A549 (cell line): ENCODE measurements around the gene PES1. TPM values are rescaled to one million over a fixed set of nuclear protein-coding genes. Genes with fewer than 3 reads are reported as not detected.

Experiments
- ATAC-seq, 2 experiments: fragments of 200-7000 bp in 1 of 2; fragments of >200 bp in 1 of 2; cut with Nextera tagmentation in 1 of 2; cut with Tn5 transposase in 1 of 2; 3 replicates each; pipeline versions ENCODE4 v1.8.0 to v1.9.1; 2018 to 2020; ENCODE audit warnings: mild to moderate bottlenecking in 1 of 2, moderate library complexity in 1 of 2
- CTCF ChIA-PET: fragments of 300-600 bp; sonication (Branson Sonifier 250); formaldehyde crosslinking; extraction: SDS; loops from one replicate; lab custom pipeline; 2021; ENCODE audit warnings: antibody characterized with exemption, inconsistent platforms; lab: Yijun Ruan, JAX
- POLR2A ChIA-PET: fragments of 350-600 bp; formaldehyde crosslinking; extraction: SDS; loops from one replicate; lab custom pipeline; 2021; ENCODE audit warnings: antibody characterized with exemption, inconsistent platforms; lab: Yijun Ruan, JAX
- DNase-seq, 2 experiments: peaks; one replicate each; pipeline versions ENCODE4 v3.0.0 to v3.0.0-alpha.2; 2011 to 2016; ENCODE audit warnings: low read depth in 1 of 2, low spot score in 1 of 2
- FAIRE-seq: peaks from 2 replicates; lab custom pipeline; 2011; peaks lifted over from hg19 to GRCh38; lab: Jason Lieb, UNC
- H3K27ac ChIP-seq, 2 experiments: fragments of >200 bp; sonication (Bioruptor Twin); formaldehyde crosslinking; 3 replicates each; pipeline ENCODE4 v1.5.1; 2016 to 2017
- H3K4me1 ChIP-seq: fragments of >200 bp; sonication (Bioruptor Twin); formaldehyde crosslinking; 3 replicates; pipeline ENCODE4 v1.6.1; 2016
- H3K4me2 ChIP-seq: fragments of >200 bp; sonication (Bioruptor Twin); formaldehyde crosslinking; 3 replicates; pipeline ENCODE4 v1.6.1; 2016
- H3K4me3 ChIP-seq: fragments of >200 bp; sonication (Bioruptor Twin); formaldehyde crosslinking; 3 replicates; pipeline ENCODE4 v1.5.1; 2016
- H3K9me3 ChIP-seq: fragments of >200 bp; sonication (Bioruptor Twin); formaldehyde crosslinking; 3 replicates; pipeline ENCODE4 v1.6.1; 2016
- BHLHE40 ChIP-seq: IDR thresholded peaks from 2 replicates; pipeline ENCODE4 v1.6.1; 2012; ENCODE audit warnings: low read depth, low read length, inconsistent platforms
- CBX2 ChIP-seq: fragments of 200-600 bp; sonication (generic); IDR thresholded peaks from 2 replicates; pipeline ENCODE4 v1.6.1; 2016; ENCODE audit warnings: low read depth, mild to moderate bottlenecking, borderline replicate concordance
- CBX8 ChIP-seq: fragments of 200-600 bp; sonication (generic); IDR thresholded peaks from 2 replicates; pipeline ENCODE4 v1.6.1; 2016
- EHF ChIP-seq: fragments of 250-450 bp; sonication (Bioruptor Pico); IDR thresholded peaks from 2 replicates; pipeline ENCODE4 v1.5.0; 2020; ENCODE audit warnings: mild to moderate bottlenecking
- EHMT2 ChIP-seq: fragments of 200-600 bp; sonication (generic); IDR thresholded peaks from 2 replicates; pipeline ENCODE4 v1.6.1; 2016; ENCODE audit warnings: antibody characterized with exemption, low read depth, mild to moderate bottlenecking, moderate library complexity
- EP300 ChIP-seq, 2 experiments: fragments of >200 bp; sonication (Bioruptor Twin); formaldehyde crosslinking; IDR thresholded peaks; 2 replicates in 1 of 2; 3 replicates in 1 of 2; pipeline ENCODE4 v1.6.1; 2016 to 2017
- HEYL ChIP-seq: fragments of 250-450 bp; sonication (Bioruptor Pico); IDR thresholded peaks from 2 replicates; pipeline ENCODE4 v1.8.0; 2021; ENCODE audit warnings: mild to moderate bottlenecking, moderate library complexity
- HOXA7 ChIP-seq: fragments of 250-450 bp; sonication (Bioruptor Pico); IDR thresholded peaks from 2 replicates; pipeline ENCODE4 v1.5.0; 2020; ENCODE audit warnings: mild to moderate bottlenecking, moderate library complexity
- JUN ChIP-seq, 2 experiments: fragments of >200 bp; sonication (Bioruptor Twin); formaldehyde crosslinking; IDR thresholded peaks; 2 replicates in 1 of 2; 3 replicates in 1 of 2; pipeline ENCODE4 v1.6.1; 2016 to 2017
- JUNB ChIP-seq: fragments of >200 bp; sonication (Bioruptor Twin); formaldehyde crosslinking; IDR thresholded peaks from 2 replicates; pipeline ENCODE4 v1.6.1; 2016
- MAFK ChIP-seq: fragments of 450-650 bp; IDR thresholded peaks from 2 replicates; pipeline ENCODE4 v1.6.1; 2014; ENCODE audit not compliant: partially characterized antibody
- MAZ ChIP-seq: fragments of 150-350 bp; IDR thresholded peaks from 2 replicates; pipeline ENCODE4 v1.6.1; 2014; ENCODE audit warnings: antibody characterized with exemption, low read depth, low read length, borderline replicate concordance
- MYC ChIP-seq: IDR thresholded peaks from 2 replicates; pipeline ENCODE4 v1.6.1; 2012; ENCODE audit warnings: mild to moderate bottlenecking, inconsistent platforms, low read length, improper control_type of control experiment, borderline replicate concordance
- NR3C1 ChIP-seq: fragments of >200 bp; sonication (Bioruptor Twin); formaldehyde crosslinking; IDR thresholded peaks from 3 replicates; pipeline ENCODE4 v1.6.1; 2017
- POLR2AphosphoS2 ChIP-seq: conservative IDR thresholded peaks from 2 replicates; pipeline ENCODE4 v1.6.1; 2012; ENCODE audit warnings: low read length, improper control_type of control experiment, inconsistent platforms
- RFX5 ChIP-seq: fragments of 450-650 bp; IDR thresholded peaks from 2 replicates; pipeline ENCODE4 v1.7.1; 2014; ENCODE audit warnings: antibody characterized with exemption, mild to moderate bottlenecking, moderate library complexity
- SREBF2 ChIP-seq: fragments of 450-650 bp; IDR thresholded peaks from 2 replicates; pipeline ENCODE4 v1.6.1; 2014; ENCODE audit warnings: mild to moderate bottlenecking, moderate library complexity
- ZFP36 ChIP-seq: fragments of 450-650 bp; IDR thresholded peaks from 2 replicates; pipeline ENCODE4 v1.6.1; 2014; ENCODE audit warnings: borderline replicate concordance; ENCODE audit not compliant: partially characterized antibody
- ZNF302 ChIP-seq: fragments of 250-450 bp; sonication (Bioruptor Pico); IDR thresholded peaks from 2 replicates; pipeline ENCODE4 v1.9.0; 2021; ENCODE audit warnings: inconsistent platforms, mild to moderate bottlenecking, moderate library complexity
- WGBS: methylation state at CpG from one replicate; pipeline ENCODE4 v1.1.6; 2017; ENCODE audit errors: missing lambda C conversion rate; 5-methylcytosine and 5-hydroxymethylcytosine counted together
- polyA plus RNA-seq, 4 experiments: library from polyadenylated mRNA; depleted of rRNA in 3 of 4; stranded (reverse); fragments of >200 nt; fragmentation: RNase III in 1 of 4; extraction: RNeasy Plus Mini Kit Qiagen cat#74134 plus additional on column Dnase treatment in 1 of 4; gene quantifications; 2 replicates in 3 of 4; 3 replicates in 1 of 4; pipeline ENCODE4 v1.2.3, GENCODE V29; 2011 to 2017
- TF ChIP-seq, protein P1 (sequence below): fragments of 250-450 bp; sonication (Bioruptor Pico); IDR thresholded peaks from 2 replicates; pipeline ENCODE4 v1.5.0; 2020; ENCODE audit warnings: low read depth, mild to moderate bottlenecking, moderate library complexity
- TF ChIP-seq, protein P2 (sequence below): fragments of >200 bp; sonication (Bioruptor Twin); formaldehyde crosslinking; IDR thresholded peaks from 2 replicates; pipeline ENCODE4 v1.6.1; 2016
- TF ChIP-seq, protein P3 (sequence below): IDR thresholded peaks from 2 replicates; pipeline ENCODE4 v1.6.1; 2012
- TF ChIP-seq, protein P4 (sequence below): fragments of >200 bp; sonication (Bioruptor Twin); formaldehyde crosslinking; IDR thresholded peaks from 3 replicates; pipeline ENCODE4 v1.5.1; 2016

The PES1 gene
- polyA plus RNA-seq, 2 of the 4 experiments (the other 2 are of a cell fraction): 107 to 111 TPM

DNA sequence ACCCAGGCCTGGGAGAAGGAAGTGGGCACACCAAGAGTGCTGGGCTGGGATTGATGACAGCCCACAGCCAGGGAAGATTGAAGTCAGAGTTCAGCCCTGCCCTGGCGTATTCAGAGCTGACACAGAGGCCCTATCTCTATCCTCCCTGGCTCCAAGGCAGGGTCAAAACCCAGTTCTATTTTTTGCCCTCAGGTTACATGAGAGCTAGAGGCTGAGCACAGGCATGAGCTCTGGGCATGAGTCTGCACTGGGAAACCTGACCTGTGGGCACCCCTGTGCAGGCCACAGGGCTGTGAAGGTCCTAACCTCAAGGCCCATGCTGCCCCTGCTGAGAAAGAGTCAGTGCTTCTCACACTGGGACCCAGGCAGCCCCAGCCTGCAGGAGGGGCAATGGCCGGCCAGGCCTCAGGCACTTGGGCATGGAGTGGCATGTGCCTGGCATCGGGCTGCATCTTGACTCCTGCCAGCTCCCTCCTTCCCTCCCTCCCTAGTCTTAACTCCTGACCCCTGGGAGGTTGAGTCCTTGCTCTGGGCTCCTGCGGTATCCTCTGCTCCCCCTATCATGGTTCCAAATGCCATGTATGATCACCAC is 49.2 kb upstream of the PES1 start:
- TF ChIP-seq EP300 (IDR thresholded peaks at IDR 0.05) (no peak), JUNB (no peak), BHLHE40 (no peak), ZFP36 (no peak), HEYL (CRISPR knock-in tag) (no peak), POLR2AphosphoS2 (no peak), SREBF2 (no peak), CBX2 (no peak), RFX5 (no peak), JUN (IDR thresholded peaks at IDR 0.05) (no peak), HOXA7 (no peak), CBX8 (no peak)
- TF ChIP-seq, protein P1, sequence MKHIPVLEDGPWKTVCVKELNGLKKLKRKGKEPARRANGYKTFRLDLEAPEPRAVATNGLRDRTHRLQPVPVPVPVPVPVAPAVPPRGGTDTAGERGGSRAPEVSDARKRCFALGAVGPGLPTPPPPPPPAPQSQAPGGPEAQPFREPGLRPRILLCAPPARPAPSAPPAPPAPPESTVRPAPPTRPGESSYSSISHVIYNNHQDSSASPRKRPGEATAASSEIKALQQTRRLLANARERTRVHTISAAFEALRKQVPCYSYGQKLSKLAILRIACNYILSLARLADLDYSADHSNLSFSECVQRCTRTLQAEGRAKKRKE (CRISPR knock-in tag): no peak
- TF ChIP-seq, protein P2, sequence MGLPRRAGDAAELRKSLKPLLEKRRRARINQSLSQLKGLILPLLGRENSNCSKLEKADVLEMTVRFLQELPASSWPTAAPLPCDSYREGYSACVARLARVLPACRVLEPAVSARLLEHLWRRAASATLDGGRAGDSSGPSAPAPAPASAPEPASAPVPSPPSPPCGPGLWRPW: no peak
- WGBS: 93% methylated on average over 4 of the region's 4 CpGs
- no peak overlapping the region for H3K27ac ChIP-seq
- H3K4me2 ChIP-seq: no peak overlapping the region
- no peaks in the 10 kb centered on the region for H3K9me3 ChIP-seq
- peaks cover 12% of the 10 kb centered on the region; the same call in 1 of the 3 replicates for H3K4me1 ChIP-seq
- no peak for DNase-seq
- ChIA-PET CTCF (interaction anchor here (0.7 kb wide), 1 partner anchor 21 kb away, joined by 3 read pairs; no protein-coding TSS in a partner anchor), POLR2A (no interaction called here)
- no peak for FAIRE-seq
- no peak overlapping the region for H3K4me3 ChIP-seq
- no peak for ATAC-seq

DNA sequence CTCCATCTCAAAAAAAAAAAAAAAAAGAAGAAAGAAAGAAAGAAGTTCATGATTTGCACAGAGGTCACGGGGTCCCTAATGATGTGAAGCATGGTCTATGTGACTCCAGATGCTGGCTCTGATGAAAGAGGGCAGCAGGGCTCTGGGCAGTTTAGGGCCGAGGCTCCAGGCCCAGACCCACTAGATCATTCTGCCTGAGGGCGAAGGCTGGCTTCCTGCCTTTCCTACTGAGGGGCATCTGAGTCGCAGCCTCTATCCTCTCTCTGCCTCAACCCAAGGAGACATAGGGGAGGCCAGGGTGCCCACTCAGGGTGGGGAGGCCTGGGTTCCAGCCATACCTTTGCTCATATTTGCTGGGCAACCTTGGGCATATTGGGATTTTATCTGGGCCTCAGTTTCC is 48.7 kb upstream of the PES1 start:
- peaks cover 12% of the 10 kb centered on the region; the same call in 1 of the 3 replicates for H3K4me1 ChIP-seq
- TF ChIP-seq MAZ (no peak), MYC (no peak), ZNF302 (CRISPR knock-in tag) (no peak), JUN (IDR thresholded peaks at IDR 0.05) (no peak), NR3C1 (no peak), POLR2AphosphoS2 (no peak), EHF (CRISPR knock-in tag) (no peak), SREBF2 (no peak), EHMT2 (no peak), MAFK (no peak)
- TF ChIP-seq, protein P1 (CRISPR knock-in tag): no peak
- TF ChIP-seq, protein P3, sequence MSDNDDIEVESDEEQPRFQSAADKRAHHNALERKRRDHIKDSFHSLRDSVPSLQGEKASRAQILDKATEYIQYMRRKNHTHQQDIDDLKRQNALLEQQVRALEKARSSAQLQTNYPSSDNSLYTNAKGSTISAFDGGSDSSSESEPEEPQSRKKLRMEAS: no peak
- TF ChIP-seq, protein P4, sequence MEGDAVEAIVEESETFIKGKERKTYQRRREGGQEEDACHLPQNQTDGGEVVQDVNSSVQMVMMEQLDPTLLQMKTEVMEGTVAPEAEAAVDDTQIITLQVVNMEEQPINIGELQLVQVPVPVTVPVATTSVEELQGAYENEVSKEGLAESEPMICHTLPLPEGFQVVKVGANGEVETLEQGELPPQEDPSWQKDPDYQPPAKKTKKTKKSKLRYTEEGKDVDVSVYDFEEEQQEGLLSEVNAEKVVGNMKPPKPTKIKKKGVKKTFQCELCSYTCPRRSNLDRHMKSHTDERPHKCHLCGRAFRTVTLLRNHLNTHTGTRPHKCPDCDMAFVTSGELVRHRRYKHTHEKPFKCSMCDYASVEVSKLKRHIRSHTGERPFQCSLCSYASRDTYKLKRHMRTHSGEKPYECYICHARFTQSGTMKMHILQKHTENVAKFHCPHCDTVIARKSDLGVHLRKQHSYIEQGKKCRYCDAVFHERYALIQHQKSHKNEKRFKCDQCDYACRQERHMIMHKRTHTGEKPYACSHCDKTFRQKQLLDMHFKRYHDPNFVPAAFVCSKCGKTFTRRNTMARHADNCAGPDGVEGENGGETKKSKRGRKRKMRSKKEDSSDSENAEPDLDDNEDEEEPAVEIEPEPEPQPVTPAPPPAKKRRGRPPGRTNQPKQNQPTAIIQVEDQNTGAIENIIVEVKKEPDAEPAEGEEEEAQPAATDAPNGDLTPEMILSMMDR: no peak
- ChIA-PET CTCF (no interaction called here), POLR2A (no interaction called here)
- H3K9me3 ChIP-seq: no peaks in the 10 kb centered on the region
- FAIRE-seq (no peak), DNase-seq (no peak), ATAC-seq (no peak)
- H3K27ac ChIP-seq: no peak overlapping the region
- no peak overlapping the region for H3K4me3 ChIP-seq
- 85% methylated on average over 3 of the region's 4 CpGs for WGBS
- H3K4me2 ChIP-seq: no peak overlapping the region
